Measurements from ENCODE around the gene IGF2. TPM values are rescaled to one million over a fixed set of nuclear protein-coding genes. Genes with fewer than 3 reads are reported as not detected.

IGF2 gene
- total and polyA plus RNA-seq, 2 donors (not counting 3 experiments of a cell fraction or from before 2014, with no cell fraction given) = 5.7 to 21.0 TPM

GRCh38 chr11:2147391-2147790 lies 8.2 kb upstream of the IGF2 start:
- Histone ChIP-seq H3K4me1 (ENCODE audit: control insufficient read depth, extremely low read depth, insufficient read depth, low read length) (no peaks in the 10 kb centered on the region), H3K9me1 (replicated peaks; ENCODE audit: control insufficient read depth, extremely low read depth, insufficient read depth, low read length) (no peaks in the 10 kb centered on the region), H3K27me3 (ENCODE audit: control insufficient read depth in 2 of 2, insufficient read depth in 2 of 2, low read length in 2 of 2) (peaks cover 48 to 55% of the 10 kb centered on the region in 2 experiments), H3K27ac (ENCODE audit: insufficient read depth, low read depth, low read length) (no peak overlapping the region), H4K20me1 (replicated peaks; ENCODE audit: control insufficient read depth, extremely low read depth, insufficient read depth, low read length) (no peaks in the 10 kb centered on the region), H3K79me2 (ENCODE audit: control insufficient read depth, insufficient read depth, low read length) (no peaks in the 10 kb centered on the region), H3K4me3 (replicated peaks in 1 of 3; ENCODE audit: insufficient read depth in 1 of 3, low read depth in 1 of 3, low read length in 3 of 3) (no peak overlapping the region), H3K9me3 (replicated peaks; ENCODE audit: control insufficient read depth, insufficient read depth, low read length) (no peaks in the 10 kb centered on the region), H3K4me2 (ENCODE audit: insufficient read depth, low read length) (no peak overlapping the region), H3K36me3 (ENCODE audit: control insufficient read depth in 2 of 2, extremely low read depth in 1 of 2, insufficient read depth in 2 of 2, low read length in 2 of 2) (no peaks in the 10 kb centered on the region), H2AFZ (ENCODE audit: low read depth, low read length) (no peak overlapping the region), H3K9ac (replicated peaks; ENCODE audit: extremely low read depth, insufficient read depth, low read length) (no peak overlapping the region)
- dilution Hi-C loops (cut with MboI; ENCODE audit: extremely low pct_ligation_motif_present, low sequenced_read_pairs) (no loop called here), intact Hi-C loops (cut with micrococcal nuclease) (no loop called here)
- no TSS peak for BruUV-seq (replicated peaks)
- no peak for FAIRE-seq
- TF ChIP-seq POLR2AphosphoS5 (IDR thresholded peaks at IDR 0.05; ENCODE audit: insufficient read depth, low read depth, low read length) (no peak), FOS (IDR thresholded peaks at IDR 0.05; ENCODE audit: borderline replicate concordance, insufficient read depth, low read length) (no peak), EZH2 (IDR thresholded peaks at IDR 0.05; ENCODE audit: borderline replicate concordance, low read depth, low read length, severe bottlenecking) (no peak), MAX (IDR thresholded peaks at IDR 0.05; ENCODE audit: insufficient read depth, insufficient read length) (no peak), CTCF (IDR thresholded peaks at IDR 0.05; ENCODE audit: extremely low read depth in 1 of 2, insufficient read depth in 1 of 2, low read depth in 1 of 2, low read length in 2 of 2) (no peak), MYC (IDR thresholded peaks at IDR 0.05; ENCODE audit: low read depth, low read length) (no peak), GATA2 (IDR thresholded peaks at IDR 0.05; ENCODE audit: insufficient read depth, insufficient read length, low read depth, low read length) (no peak), JUN (IDR thresholded peaks at IDR 0.05; ENCODE audit: borderline replicate concordance, insufficient read depth, insufficient read length, low read depth) (no peak)
- ChIA-PET POLR2A (no interaction called here), CTCF (interaction anchor here (0.6 to 12.6 kb wide), 8 partner anchors 9 to 495 kb away, joined by 3 to 868 read pairs (median 4); no protein-coding TSS in a partner anchor)
- no peak for DNase-seq (ENCODE audit: low read depth, low spot score)
